GOT3 (cell line): Measurements from ENCODE around the gene SHLD1.
"Not testable (repeated sequence)": the region's sequence is repeated elsewhere in the genome, so short reads cannot be mapped to it uniquely, and the experiment has no call there.

Experiments used
- DNase-seq: peaks from one replicate; lab custom pipeline; 2025; ENCODE audit warnings: mixed read lengths; lab: John Stamatoyannopoulos, UW

Gene SHLD1

GRCh38 chr20:5749952-5750779 is at the start of gene SHLD1:
TSS of gene SHLD1 (plus strand) at chr20:5750401. CDS start at chr20:5772866, 22,465 bp downstream.
- DNase-seq: peak; percentile 66

GRCh38 chr20:5702339-5702738 is 47.9 kb upstream of the SHLD1 start:
- not testable (repeated sequence) for DNase-seq

- no peak for DNase-seq
Measured at GRCh38 chr20:5703681-5704101, 46.5 kb upstream of the SHLD1 start.

- DNase-seq: no peak
Measured at GRCh38 chr20:5705827-5706226, 44.4 kb upstream of the SHLD1 start.

GRCh38 chr20:5706797-5707196 is 43.4 kb upstream of the SHLD1 start:
- DNase-seq: no peak

- DNase-seq: no peak
Measured at GRCh38 chr20:5710551-5710950, 39.6 kb upstream of the SHLD1 start.

GRCh38 chr20:5714261-5715041 is 35.8 kb upstream of the SHLD1 start:
- no peak for DNase-seq

GRCh38 chr20:5715071-5715841 is 34.9 kb upstream of the SHLD1 start:
- no peak for DNase-seq

- DNase-seq: no peak
Measured at GRCh38 chr20:5716953-5717352, 33.2 kb upstream of the SHLD1 start.

GRCh38 chr20:5718896-5719595 is 31.2 kb upstream of the SHLD1 start:
- no peak for DNase-seq

GRCh38 chr20:5719861-5720403 is 30.3 kb upstream of the SHLD1 start:
- DNase-seq: no peak

GRCh38 chr20:5720696-5721095 is 29.5 kb upstream of the SHLD1 start:
- no peak for DNase-seq

GRCh38 chr20:5721356-5721755 is 28.8 kb upstream of the SHLD1 start:
- not testable (repeated sequence) for DNase-seq

GRCh38 chr20:5722927-5723326 is 27.3 kb upstream of the SHLD1 start:
- DNase-seq: no peak

GRCh38 chr20:5725183-5725463 is 25.1 kb upstream of the SHLD1 start:
- not testable (repeated sequence) for DNase-seq

GRCh38 chr20:5727018-5727515 is 23.1 kb upstream of the SHLD1 start:
- DNase-seq: no peak

GRCh38 chr20:5729348-5729747 is 20.9 kb upstream of the SHLD1 start:
- DNase-seq: no peak

- DNase-seq: no peak
Measured at GRCh38 chr20:5730131-5730530, 20.1 kb upstream of the SHLD1 start.

GRCh38 chr20:5731753-5732366 is 18.3 kb upstream of the SHLD1 start:
- no peak for DNase-seq

GRCh38 chr20:5734602-5735001 is 15.6 kb upstream of the SHLD1 start:
- DNase-seq: no peak
